C4-2B (cell line): Measurements from ENCODE around the gene MTRR.
"Not testable (repeated sequence)": the region's sequence is repeated elsewhere in the genome, so short reads cannot be mapped to it uniquely, and the experiment has no call there.

Experiments
- ZFX ChIP-seq: fragments of 450-650 bp; IDR thresholded peaks from 2 replicates; pipeline ENCODE4 v1.6.1; 2017
- TF ChIP-seq, protein P1 (sequence below): fragments of 450-650 bp; conservative IDR thresholded peaks from 2 replicates; pipeline ENCODE4 v1.5.1; 2017; ENCODE audit warnings: mild to moderate bottlenecking

DNA sequence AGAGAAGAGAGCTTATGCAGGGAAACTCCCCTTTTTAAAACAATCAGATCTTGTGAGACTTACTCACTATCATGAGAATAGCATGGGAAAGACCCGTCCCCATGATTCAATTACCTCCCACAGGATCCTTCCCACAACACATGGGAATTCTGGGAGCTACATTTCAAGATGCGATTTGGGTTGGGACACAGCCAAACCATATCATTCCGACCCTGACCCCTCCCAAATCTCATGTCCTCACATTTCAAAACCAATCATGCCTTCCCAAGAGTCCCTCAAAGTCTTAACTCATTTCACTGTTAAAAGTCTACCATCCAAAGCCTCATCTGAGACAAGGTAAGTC lies 42.5 kb downstream of the MTRR start:
- TF ChIP-seq, protein P1, sequence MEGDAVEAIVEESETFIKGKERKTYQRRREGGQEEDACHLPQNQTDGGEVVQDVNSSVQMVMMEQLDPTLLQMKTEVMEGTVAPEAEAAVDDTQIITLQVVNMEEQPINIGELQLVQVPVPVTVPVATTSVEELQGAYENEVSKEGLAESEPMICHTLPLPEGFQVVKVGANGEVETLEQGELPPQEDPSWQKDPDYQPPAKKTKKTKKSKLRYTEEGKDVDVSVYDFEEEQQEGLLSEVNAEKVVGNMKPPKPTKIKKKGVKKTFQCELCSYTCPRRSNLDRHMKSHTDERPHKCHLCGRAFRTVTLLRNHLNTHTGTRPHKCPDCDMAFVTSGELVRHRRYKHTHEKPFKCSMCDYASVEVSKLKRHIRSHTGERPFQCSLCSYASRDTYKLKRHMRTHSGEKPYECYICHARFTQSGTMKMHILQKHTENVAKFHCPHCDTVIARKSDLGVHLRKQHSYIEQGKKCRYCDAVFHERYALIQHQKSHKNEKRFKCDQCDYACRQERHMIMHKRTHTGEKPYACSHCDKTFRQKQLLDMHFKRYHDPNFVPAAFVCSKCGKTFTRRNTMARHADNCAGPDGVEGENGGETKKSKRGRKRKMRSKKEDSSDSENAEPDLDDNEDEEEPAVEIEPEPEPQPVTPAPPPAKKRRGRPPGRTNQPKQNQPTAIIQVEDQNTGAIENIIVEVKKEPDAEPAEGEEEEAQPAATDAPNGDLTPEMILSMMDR = not testable (repeated sequence)
- not testable (repeated sequence) for TF ChIP-seq ZFX
